Measurements from ENCODE around the gene ST6GAL1. TPM values are rescaled to one million over a fixed set of nuclear protein-coding genes. Genes with fewer than 3 reads are reported as not detected.

The ST6GAL1 gene
- total RNA-seq, 4 donors from 2014 or later = 18.0 to 32.2 (median 20.9) TPM

DNA sequence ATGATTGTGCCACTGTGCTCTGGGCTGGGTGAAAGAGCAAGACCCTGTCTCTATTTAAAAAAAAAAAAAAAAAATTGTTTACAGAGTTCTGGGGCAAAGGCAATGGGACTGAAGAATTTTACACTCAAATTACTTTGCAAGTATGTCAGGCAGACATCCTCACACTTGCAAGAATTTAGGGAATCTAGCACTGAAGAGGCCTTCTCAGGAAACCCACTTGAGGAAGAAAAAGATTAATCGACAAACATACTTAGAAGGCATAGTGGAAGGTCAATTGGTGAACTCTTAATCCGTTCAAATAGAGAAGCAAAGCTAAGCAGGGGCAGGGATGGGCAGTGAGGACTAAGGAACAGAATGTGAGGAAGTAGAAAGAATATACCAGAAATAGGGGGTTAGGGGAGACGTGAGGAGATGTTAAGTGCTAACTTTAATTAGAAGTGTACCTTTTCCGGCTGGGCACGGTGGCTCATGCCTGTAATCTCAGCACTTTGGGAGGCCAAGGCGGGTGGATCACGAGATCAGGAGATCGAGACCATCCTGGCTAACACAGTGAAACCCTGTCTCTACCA, 15.0 kb downstream of the ST6GAL1 start:
- Histone ChIP-seq H3K4me1 (peaks cover 0 to 24% (median 0%) of the 10 kb centered on the region in 3 donors), H3K4me3 (no peak overlapping the region), H3K9me3 (no peaks in the 10 kb centered on the region), H3K27ac (no peak overlapping the region), H3K27me3 (no peaks in the 10 kb centered on the region), H3K36me3 (peaks cover 0 to 4% of the 10 kb centered on the region in 2 donors)
- TF ChIP-seq POLR2A (IDR thresholded peaks at IDR 0.05) (no peak), POLR2AphosphoS5 (IDR thresholded peaks at IDR 0.05) (no peak), EP300 (IDR thresholded peaks at IDR 0.05) (no peak)
- TF ChIP-seq, protein P1, sequence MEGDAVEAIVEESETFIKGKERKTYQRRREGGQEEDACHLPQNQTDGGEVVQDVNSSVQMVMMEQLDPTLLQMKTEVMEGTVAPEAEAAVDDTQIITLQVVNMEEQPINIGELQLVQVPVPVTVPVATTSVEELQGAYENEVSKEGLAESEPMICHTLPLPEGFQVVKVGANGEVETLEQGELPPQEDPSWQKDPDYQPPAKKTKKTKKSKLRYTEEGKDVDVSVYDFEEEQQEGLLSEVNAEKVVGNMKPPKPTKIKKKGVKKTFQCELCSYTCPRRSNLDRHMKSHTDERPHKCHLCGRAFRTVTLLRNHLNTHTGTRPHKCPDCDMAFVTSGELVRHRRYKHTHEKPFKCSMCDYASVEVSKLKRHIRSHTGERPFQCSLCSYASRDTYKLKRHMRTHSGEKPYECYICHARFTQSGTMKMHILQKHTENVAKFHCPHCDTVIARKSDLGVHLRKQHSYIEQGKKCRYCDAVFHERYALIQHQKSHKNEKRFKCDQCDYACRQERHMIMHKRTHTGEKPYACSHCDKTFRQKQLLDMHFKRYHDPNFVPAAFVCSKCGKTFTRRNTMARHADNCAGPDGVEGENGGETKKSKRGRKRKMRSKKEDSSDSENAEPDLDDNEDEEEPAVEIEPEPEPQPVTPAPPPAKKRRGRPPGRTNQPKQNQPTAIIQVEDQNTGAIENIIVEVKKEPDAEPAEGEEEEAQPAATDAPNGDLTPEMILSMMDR (IDR thresholded peaks at IDR 0.05) = no peak
- ATAC-seq = no peak
- 81 to 83% methylated on average over 5 to 7 of the region's 8 CpGs for WGBS, 2 donors (ENCODE audit: low coverage in 1 of 2)

GRCh38 chr3:186946756-186947375, 16.5 kb downstream of the ST6GAL1 start:
- no peak for ATAC-seq
- H3K27me3 ChIP-seq = no peaks in the 10 kb centered on the region
- peaks cover 0 to 9% (median 0%) of the 10 kb centered on the region in 3 donors for H3K4me1 ChIP-seq
- peaks cover 0 to 5% (median 0%) of the 10 kb centered on the region in 3 donors for H3K9me3 ChIP-seq
- no peak for TF ChIP-seq POLR2AphosphoS5 (IDR thresholded peaks at IDR 0.05)
- peaks cover 0 to 4% of the 10 kb centered on the region in 2 donors for H3K36me3 ChIP-seq
- no peak overlapping the region for H3K27ac ChIP-seq
- 84 to 86% methylated on average over 5 to 8 of the region's 9 CpGs for WGBS, 2 donors (ENCODE audit: low coverage in 1 of 2)
- H3K4me3 ChIP-seq = no peak overlapping the region

DNA sequence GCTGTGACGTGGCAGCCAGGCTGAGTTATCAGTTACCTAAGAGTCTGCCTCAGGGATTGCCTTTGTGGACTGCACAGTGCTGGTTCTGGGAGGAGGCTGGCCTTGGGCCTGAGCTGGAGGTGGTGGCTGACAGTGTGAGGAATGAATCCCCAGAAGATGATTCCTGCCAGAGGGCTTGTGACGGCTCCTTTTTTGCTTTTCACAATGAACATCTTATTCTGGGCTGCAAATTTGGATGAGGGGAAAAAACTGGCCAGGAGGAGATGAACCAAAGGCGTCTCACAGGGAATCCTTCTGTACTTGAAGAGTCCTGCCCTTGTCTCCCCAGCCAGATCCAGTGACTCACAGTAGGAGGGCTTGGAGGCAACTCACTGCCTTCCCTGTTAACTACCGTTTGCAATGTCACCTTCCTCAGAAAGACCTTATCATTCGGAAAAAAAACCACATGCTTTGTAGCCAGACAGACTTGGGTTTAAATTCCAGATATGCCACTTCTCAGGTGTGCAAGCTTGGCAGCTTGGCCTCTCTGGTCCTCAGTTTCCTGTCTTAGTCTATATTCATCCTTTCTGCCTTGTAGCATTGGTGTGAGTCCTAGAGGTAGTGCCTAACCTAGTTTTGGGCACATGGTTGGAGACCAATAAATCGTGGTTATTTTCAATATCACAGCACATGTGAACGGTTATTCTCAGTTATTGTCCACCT, 19.1 kb downstream of the ST6GAL1 start:
- WGBS, 2 donors (ENCODE audit: low coverage in 1 of 2) = 57 to 66% methylated on average over 4 to 5 of the region's 7 CpGs
- no peaks in the 10 kb centered on the region for H3K27me3 ChIP-seq
- no peak overlapping the region for H3K4me3 ChIP-seq
- no peaks in the 10 kb centered on the region for H3K36me3 ChIP-seq
- no peak for ATAC-seq
- no peak for TF ChIP-seq EP300 (IDR thresholded peaks at IDR 0.05)
- TF ChIP-seq, protein P1 (IDR thresholded peaks at IDR 0.05) = no peak
- no peak for TF ChIP-seq POLR2A (IDR thresholded peaks at IDR 0.05)
- no peak for TF ChIP-seq POLR2AphosphoS5 (IDR thresholded peaks at IDR 0.05)
- H3K27ac ChIP-seq = no peak overlapping the region
- H3K9me3 ChIP-seq = peaks cover 0 to 8% (median 0%) of the 10 kb centered on the region in 3 donors
- H3K4me1 ChIP-seq = peaks cover 0 to 13% (median 0%) of the 10 kb centered on the region in 3 donors

DNA sequence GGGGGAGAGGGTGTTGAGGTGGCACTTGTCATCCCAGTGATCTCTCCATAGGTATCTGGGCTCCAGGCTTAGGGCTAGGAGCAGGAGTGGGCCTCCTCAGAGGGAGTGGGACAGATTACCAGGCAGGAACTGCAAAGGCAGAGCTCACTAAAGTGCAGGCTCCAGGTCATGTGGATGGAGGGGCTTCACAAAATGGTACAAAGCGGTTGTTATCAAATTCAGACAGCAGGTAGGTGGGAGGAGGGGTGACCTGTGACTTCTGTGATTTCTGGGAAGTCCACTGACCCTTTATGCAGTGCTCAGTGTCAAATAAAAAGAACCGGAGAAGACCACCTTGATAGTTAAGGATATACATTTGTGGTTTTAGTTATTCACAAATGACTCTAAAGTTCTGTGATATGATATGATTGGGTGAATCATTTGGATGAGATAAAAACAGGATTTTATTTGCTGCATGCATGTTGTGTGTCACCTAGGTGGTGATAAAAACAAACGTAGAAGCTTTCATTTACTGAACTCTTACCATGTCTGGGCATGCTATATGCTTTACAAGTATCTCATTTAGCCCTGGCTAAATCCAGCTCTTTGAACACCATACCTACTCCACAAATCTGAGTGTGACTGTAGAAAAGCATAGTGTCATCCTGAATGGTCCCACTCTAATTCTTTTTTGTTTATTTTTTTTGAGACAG, 20.2 kb downstream of the ST6GAL1 start:
- H3K4me1 ChIP-seq = peaks cover 0 to 13% (median 0%) of the 10 kb centered on the region in 3 donors
- no peak for ATAC-seq
- WGBS, 2 donors (ENCODE audit: low coverage in 1 of 2) = 87 to 90% methylated on average over 3 of the region's 3 CpGs
- no peaks in the 10 kb centered on the region for H3K36me3 ChIP-seq
- no peak overlapping the region for H3K4me3 ChIP-seq
- no peak for TF ChIP-seq POLR2AphosphoS5 (IDR thresholded peaks at IDR 0.05)
- TF ChIP-seq POLR2A (IDR thresholded peaks at IDR 0.05) = no peak
- TF ChIP-seq, protein P1 (IDR thresholded peaks at IDR 0.05) = no peak
- TF ChIP-seq EP300 (IDR thresholded peaks at IDR 0.05) = no peak
- no peak overlapping the region for H3K27ac ChIP-seq
- peaks cover 0 to 8% (median 0%) of the 10 kb centered on the region in 3 donors for H3K9me3 ChIP-seq
- no peaks in the 10 kb centered on the region for H3K27me3 ChIP-seq

Measured in gastroesophageal sphincter (tissue), 4 donors.